Medulla oblongata (tissue), 1 donor: ENCODE measurements around the gene BTK.
"Not testable (repeated sequence)": the region's sequence is repeated elsewhere in the genome, so short reads cannot be mapped to it uniquely, and the experiment has no call there.

ENCODE experiments used
- DNase-seq: peaks from one replicate; pipeline ENCODE4 v3.0.0-alpha.2; 2015; ENCODE audit errors: extremely low spot score

The BTK gene

GRCh38 chrX:101337776-101338271 lies 48.2 kb downstream of the BTK start:
- DNase-seq = no peak

GRCh38 chrX:101334310-101334709 lies 51.7 kb downstream of the BTK start:
- not testable (repeated sequence) for DNase-seq

GRCh38 chrX:101326600-101326999 lies 59.4 kb downstream of the BTK start:
- not testable (repeated sequence) for DNase-seq

- no peak for DNase-seq
These were observed 82.2 kb downstream of the BTK start for GRCh38 chrX:101303790-101304189.
